NCI-H774 (cell line): ENCODE results near the gene TOR1A.
"Not testable (repeated sequence)": the region's sequence is repeated elsewhere in the genome, so short reads cannot be mapped to it uniquely, and the experiment has no call there.

Source experiments
- DNase-seq: peaks from one replicate; lab custom pipeline; 2025; lab: John Stamatoyannopoulos, UW

TOR1A gene

DNA sequence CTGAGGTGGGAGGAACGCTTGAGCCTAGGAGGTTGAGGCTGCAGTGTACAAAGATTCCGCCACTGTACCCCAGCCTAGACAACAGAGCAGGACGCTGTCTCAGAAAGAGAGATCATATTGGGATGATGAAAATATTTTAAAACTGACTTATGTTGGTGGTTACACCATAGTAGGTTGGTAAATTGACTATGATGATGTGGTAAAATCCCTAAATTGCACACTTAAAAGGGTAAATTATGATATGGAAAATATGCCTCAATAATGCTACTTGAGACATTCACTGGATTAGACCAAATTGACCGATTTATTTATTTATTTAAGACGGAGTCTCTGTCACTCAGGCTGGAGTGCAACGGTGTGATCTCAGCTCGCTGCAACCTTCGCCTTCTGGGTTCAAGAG is 42.8 kb downstream of the TOR1A start:
- DNase-seq = no peak

DNA sequence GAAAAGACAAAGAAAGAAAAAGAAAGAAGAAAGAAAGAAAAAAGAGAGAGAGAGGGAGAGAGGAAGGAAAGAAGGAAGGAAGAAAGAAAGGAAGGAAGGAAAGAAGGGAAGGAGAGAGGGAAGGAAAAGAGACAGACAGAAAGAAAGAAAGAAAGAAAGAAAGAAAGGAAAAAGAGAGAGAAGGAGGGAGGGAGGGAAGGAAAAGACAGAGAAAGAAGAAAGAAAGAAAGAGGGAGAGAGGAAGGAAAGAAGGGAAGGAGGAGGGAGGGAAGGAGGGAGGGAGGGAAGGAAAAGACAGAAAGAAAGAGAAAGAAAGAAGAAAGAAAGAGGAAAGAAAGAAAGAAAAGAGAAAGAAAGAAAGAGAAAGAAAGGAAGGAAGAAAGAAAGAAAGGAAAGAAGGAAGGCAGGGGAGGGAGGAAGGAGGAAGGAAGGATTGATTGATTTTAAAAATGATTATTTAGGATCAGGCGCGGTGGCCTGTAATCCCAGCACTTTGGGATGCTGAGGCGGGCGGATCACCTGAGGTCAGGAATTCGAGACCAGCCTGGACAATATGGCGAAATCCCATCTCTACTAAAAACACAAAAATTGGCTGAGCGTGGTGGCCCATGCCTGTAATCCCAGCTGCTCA is 44.3 kb downstream of the TOR1A start:
- DNase-seq = no peak

DNA sequence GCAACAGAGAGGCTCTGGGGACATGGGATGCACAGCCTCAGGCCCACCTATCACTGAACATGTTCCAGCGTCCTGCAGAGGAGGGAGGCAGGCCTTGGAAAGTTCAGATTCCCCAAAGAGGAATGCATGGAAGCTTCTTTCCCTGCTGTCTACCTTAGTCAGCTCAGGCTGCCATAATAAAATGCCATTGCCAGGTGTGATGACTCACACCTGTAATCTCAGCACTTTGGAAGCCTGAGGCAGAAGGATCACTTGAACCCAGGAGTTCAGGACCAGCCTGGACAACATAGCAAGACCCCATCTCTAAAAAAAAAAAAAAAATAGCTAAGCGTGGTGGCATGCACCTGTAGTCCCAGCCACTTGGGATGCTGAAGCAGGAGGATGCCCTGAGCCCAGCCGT is 45.5 kb downstream of the TOR1A start:
- DNase-seq = no peak

DNA sequence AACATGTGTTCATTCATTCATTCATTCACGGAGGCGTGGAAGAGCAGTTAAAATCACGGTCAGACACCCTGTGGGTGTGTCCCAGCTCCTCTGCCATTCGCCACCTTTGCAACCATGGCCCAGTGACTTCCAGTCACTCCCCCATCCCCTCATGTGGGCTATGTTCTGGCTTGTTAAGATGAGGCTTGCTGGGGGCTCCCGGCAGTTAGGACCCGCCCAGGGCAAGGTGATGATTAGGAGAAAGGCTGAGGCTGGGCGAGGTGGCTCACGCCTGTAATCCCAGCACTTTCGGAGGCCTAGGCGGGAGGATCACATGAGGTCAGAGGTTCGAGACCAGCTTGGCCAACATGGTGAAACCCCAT is 46.2 kb downstream of the TOR1A start:
- no peak for DNase-seq

DNA sequence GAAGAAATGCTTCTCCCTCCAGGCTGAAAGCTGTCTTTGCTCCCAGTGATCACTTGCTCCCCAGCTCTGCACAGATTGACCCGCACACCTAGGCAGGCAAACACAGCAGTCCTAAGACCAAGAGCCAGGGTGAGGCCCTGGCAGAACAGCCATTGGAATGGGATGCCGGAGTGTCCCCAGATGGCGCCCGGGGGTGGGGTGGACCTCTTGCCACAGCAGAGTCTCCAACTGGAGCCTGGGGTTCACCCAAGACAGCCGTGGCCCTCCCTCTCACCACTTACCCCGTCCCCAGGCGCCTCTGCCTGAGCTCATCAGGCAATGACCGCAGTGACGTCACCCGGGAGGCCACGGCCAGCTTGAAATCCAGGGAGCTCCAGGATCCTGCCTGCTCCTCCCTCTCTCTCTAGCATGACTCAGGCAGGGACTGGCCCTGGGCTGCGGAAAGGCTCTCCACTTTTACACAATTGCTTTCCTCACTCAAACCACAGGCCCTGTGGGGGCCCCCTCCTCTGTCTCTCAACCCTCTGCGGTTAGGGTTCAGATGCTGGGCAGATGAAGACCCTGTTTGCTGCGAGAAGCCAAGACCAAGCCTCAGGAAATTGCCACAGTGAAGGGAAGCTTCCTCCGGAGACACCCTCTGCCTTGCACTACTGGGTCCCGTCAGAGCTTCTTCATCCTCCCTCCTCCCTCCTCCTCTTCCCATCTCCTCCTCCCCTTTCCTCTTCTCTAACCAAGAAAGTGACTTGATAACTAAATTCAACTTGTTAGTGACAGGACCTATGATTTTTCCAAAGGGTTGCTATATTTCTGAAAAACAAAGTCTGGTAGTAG is 46.8 kb downstream of the TOR1A start:
- no peak for DNase-seq

DNA sequence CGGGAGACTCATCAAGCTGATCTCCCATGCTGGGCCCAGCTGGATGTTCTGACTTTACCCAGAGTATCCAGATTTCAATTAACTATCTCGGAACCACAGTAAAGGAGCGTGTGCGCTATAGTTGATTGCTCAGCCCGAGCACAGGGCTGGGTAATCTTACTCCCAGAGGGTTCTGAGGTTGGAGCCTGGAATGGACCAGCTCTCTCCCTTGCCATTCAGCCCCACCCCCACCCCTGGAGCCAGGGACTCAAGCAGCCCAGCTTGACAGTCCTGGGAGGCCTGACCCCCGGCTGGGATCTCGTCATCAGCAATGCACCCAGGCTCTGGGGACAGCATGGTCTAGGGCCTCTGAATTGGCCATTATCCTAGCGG is 47.4 kb downstream of the TOR1A start:
- DNase-seq = no peak

DNA sequence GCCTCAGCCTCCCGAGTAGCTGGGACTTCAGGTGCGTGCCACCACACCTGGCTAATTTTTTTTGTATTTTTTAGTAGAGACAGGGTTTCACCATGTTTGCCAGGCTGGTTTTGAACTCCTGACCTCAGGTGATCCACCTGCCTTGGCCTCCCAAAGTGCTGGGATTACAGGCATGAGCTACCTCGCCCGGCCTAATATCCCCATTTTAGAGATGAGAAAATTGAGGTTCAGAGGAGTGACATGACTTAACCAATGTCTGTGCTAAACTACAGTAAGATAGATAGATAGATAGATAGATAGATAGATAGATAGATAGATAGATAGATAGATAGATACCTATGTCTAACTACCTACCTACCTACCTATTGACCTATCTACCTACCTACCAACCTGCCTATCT is 47.8 kb downstream of the TOR1A start:
- not testable (repeated sequence) for DNase-seq

DNA sequence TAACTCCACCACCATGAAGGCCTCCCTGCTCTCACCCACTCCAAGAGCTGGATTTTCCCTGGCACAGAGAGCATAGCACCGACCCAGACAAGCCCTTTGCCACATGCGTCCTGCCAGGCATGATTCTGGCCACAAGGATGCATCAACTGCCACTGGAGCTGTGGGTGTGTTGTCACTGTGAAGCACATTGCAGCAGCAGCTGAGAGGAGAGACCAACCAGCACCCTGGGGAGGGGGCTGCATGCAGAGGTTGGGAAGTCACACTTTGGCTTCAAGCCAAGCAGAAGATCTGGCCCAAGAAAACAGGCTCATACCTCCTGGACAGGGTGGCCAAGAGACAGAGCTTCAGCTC is 48.5 kb downstream of the TOR1A start:
- no peak for DNase-seq

DNA sequence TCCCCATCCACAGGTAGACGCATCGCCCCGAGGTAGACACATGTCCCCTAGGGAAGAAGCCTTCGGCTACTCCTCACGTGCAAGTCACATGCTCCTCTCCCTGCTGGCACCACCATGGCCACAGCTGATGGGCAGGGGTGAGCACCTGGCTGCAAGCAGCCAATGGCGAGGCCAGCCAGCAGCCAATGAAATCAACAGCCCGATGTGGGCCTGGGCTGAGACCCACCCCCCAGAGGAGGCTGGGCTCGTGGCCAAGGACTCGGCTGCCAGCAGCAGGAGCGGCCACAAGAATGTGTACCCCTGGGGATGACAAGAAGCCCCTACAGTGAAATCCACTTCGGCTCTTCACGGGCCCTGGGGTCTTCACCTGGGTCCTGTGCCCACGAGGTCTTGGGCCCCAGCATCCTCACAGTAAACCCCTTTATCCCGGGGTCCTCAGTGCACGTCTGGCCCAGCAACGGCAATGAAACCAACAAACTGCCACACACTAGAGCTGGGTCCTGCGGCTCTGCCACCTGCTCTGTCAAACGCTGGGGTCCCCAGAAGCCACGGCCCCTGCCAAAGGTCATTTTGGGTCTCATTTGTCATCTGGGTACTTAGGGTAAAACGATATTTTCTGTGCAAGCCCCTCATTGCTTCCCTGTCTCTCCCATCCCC is 49.0 kb downstream of the TOR1A start:
- DNase-seq = no peak

DNA sequence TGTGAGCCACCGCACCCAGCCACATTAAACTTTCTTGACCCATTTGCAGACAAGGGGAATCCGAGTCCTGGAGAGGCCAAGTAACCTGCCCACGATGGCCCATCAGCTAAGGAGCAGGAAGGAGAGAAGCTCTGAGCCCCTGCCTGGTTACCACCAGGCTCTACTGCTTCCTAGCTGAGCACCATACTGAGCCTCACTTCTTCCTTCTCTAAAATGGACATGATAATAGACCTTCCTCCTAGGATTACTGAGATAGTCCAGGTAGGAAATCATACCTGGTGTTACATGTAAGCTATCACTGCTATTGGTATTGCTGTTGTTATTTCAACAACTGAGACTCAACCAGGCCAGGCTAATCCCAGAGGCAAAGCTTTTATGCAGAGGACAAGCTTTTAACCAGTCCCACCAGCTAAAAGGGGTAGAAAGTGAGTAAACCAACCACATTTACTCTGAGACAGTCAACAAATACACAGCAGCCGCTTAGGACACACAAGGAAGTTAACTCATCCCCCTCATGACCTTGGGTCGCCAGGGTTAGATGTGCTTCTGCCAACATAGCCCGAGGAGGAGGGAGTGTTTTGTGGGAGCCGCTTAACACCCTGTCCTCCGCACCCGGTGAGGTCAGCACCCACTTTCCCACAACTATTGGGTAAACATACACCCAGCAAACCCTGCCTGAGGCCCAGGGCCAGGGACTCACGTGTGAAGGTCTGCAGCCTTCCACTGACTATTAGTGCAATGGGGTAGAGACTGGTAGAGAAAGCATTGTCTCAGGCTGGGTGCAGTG is 50.5 kb downstream of the TOR1A start:
- no peak for DNase-seq

DNA sequence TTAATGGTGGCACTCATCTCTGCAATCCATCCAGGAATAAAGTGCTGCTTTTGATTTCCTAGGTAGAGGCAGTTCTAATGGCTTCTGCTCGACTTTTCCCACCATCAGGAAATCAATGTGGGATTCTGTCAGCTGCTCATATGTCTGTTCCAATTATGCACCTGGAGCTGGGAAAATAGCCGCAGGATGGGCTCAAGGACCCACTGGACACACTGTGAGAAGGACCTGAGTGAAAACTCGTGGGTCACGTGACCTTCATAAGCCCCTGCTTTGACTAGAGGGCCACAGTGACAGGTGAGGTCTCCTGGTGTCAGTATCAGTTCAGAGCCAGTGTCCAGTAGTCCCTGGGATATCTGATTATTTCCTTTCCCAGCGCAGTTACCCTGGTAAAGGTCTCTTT is 53.2 kb downstream of the TOR1A start:
- DNase-seq = no peak

DNA sequence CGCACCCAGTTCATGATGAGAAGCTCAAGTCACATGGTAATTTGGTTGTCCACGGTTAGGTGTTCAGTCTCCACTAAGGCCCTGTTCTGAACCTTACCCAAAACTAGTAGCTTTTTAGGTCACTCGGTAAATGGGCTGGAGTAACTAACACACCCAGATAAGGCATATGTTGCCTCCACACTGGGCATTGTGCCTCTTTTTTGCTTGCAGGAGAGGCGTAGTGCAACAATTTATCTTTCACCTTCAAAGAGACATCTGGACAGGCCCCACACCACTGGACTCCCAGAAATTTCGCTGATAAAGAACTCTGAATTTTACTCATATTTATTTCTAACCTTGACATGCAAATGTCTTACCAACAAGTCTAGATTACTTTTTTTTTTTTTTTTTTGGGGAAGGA is 54.3 kb downstream of the TOR1A start:
- no peak for DNase-seq

DNA sequence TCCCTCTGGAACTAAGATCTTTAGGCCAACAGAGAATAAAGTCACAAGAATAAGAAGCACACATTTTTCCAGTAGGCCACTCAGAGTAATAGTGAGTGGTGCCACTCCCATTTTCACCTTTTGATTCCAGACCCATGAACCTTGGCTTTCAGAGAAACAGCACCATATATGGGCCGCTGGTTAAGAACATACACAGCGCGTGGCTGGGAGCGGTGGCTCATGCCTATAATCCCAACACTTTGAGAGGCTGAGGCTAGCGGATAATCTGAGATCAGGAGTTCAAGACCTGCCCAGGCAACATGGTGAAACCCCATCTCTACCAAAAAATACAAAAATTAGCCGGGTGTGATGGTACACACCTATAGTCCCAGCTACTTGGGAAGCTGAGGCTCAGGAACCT is 55.5 kb downstream of the TOR1A start:
- no peak for DNase-seq

DNA sequence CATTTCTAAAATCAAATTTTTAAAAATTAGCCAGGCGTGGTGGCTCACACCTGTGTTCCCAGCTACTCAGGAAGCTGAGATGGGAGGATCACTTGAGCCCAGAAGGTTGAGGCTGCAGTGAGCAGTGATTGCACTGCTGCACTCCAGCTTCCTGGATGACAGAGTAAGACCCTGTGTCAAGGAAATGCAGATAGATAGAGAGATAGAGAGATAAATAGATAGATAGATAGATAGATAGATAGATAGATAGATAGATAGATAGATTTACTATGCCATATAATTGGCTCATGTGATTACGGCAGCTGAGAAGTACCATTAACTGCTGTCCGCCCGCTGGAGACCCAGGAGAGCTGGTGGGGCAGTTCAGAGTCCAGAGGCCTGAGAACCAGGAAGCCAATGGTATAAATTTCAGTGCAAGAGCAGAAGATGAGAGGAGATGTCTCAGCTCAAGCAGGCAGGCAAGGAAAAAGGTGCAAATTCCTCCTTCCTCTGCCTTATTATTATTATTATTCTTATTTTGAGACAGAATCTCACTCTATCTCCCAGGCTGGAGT is 58.1 kb downstream of the TOR1A start:
- no peak for DNase-seq

DNA sequence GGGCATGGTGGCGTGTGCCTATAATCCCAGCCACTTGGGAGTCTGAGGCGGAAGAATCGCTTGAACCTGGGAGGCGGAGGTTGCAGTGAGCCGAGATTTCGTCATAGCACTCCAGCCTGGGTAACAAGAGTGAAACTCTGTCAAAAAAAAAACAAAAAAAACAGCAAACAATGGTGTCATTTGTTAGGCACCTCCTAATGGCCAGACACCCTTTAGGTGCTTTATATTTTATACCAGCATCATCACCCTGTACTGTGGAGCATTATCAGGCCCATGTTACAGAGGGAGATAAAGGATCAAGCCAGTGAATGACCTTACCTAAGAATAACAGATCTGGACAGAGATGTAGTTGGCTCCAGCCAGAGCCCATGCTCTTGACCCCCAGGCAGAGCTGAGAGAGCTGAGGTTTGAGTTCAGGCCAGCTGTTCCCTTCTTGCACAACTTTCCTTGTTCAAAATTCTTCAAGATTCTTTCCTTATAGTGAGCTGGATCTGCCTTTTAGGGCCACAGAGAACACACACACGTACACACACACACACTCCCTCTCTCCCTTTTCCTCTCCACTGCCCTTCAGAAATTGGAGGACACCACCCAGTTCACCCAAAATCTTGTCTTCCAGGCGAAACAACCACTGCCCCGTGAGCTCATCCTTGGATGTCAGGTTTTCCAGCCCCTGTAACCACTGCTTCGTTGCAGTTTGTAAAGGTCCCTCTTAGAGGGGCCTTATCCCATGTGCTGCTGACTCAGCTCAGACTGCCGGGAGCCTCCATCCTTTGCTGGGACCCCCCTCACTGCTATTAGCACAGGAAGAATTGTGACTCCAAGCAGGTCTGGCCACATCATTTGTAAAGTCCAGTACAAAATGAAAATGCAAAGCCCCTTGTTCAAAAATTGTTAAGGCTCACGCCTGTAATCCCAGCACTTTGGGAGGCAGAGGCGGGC is 60.7 kb downstream of the TOR1A start:
- no peak for DNase-seq
